CD4-positive, CD25-positive, alpha-beta regulatory T cell (primary cell): Measurements from ENCODE around the gene CDO1. TPM values are rescaled to one million over a fixed set of nuclear protein-coding genes. Genes with fewer than 3 reads are reported as not detected.
A peak's percentile ranks its signal among the peaks of the same experiment; 100 is the strongest.
"Not testable (repeated sequence)": the region's sequence is repeated elsewhere in the genome, so short reads cannot be mapped to it uniquely, and the experiment has no call there.

ENCODE experiments used
- ATAC-seq, 2 donors: fragments of 150-1000 bp; cut with Tn5 transposase; one replicate each; pipeline ENCODE4 v1.10.0; 2021; ENCODE audit warnings: low read depth in 2 of 2, moderate number of reproducible peaks in 2 of 2, moderate library complexity in 1 of 2
- DNase-seq, 3 donors: peaks; one replicate each; pipeline versions ENCODE4 v3.0.0 to v3.0.0-alpha.2; 2012 to 2022; ENCODE audit warnings: mixed read lengths in 1 of 3
- H3K27ac ChIP-seq: one replicate; pipeline ENCODE4 v1.7.0; 2013; ENCODE audit warnings: mild to moderate bottlenecking, low read length; ENCODE audit not compliant: insufficient read depth, poor library complexity, severe bottlenecking
- H3K27me3 ChIP-seq: one replicate; pipeline ENCODE4 v1.7.0; 2013; ENCODE audit warnings: low read length; ENCODE audit not compliant: control insufficient read depth, insufficient read depth
- H3K36me3 ChIP-seq: one replicate; pipeline ENCODE4 v1.7.0; 2013; ENCODE audit warnings: mild to moderate bottlenecking, low read length, moderate library complexity; ENCODE audit not compliant: control insufficient read depth, insufficient read depth
- H3K4me1 ChIP-seq: 2 replicates; pipeline ENCODE4 v1.7.0; 2013; ENCODE audit warnings: mild to moderate bottlenecking, low read length; ENCODE audit not compliant: insufficient read depth, control insufficient read depth, poor library complexity, severe bottlenecking
- H3K4me3 ChIP-seq: one replicate; pipeline ENCODE4 v1.7.0; 2013; ENCODE audit warnings: low read depth, mild to moderate bottlenecking, low read length, moderate library complexity
- H3K9me3 ChIP-seq, 2 experiments: 1 replicate in 1 of 2; 2 replicates in 1 of 2; pipeline ENCODE4 v1.7.0; 2013; ENCODE audit warnings: low read length in 2 of 2, mild to moderate bottlenecking in 1 of 2, moderate library complexity in 1 of 2; ENCODE audit not compliant: control insufficient read depth in 2 of 2
- H3K27ac Mint-ChIP-seq, 3 donors: one replicate each; pipeline ENCODE4 v1.8.0; 2020 to 2022; ENCODE audit warnings: mild to moderate bottlenecking in 3 of 3, mixed read lengths in 3 of 3, moderate library complexity in 2 of 3
- H3K27me3 Mint-ChIP-seq: one replicate; pipeline ENCODE4 v1.8.0; 2022; ENCODE audit warnings: mild to moderate bottlenecking, mixed read lengths
- H3K36me3 Mint-ChIP-seq: one replicate; pipeline ENCODE4 v1.8.0; 2020; ENCODE audit warnings: mixed read lengths
- H3K4me1 Mint-ChIP-seq, 4 donors: one replicate each; pipeline ENCODE4 v1.8.0; 2020 to 2022; ENCODE audit warnings: mixed read lengths in 4 of 4, mild to moderate bottlenecking in 1 of 4
- H3K4me3 Mint-ChIP-seq, 4 donors: one replicate each; pipeline ENCODE4 v1.8.0; 2020 to 2022; ENCODE audit warnings: mild to moderate bottlenecking in 4 of 4, mixed read lengths in 4 of 4, moderate library complexity in 3 of 4
- H3K9me3 Mint-ChIP-seq, 7 donors: one replicate each; pipeline ENCODE4 v1.8.0; 2020 to 2022; ENCODE audit warnings: mixed read lengths in 7 of 7, mild to moderate bottlenecking in 3 of 7, moderate library complexity in 2 of 7
- polyA plus RNA-seq, 4 donors: library from polyadenylated mRNA; unstranded; fragments of 300-500 nt; fragmentation: Illumina TruSeq; gene quantifications; one replicate each; pipeline ENCODE4 v1.2.3, GENCODE V29; 2021
- total RNA-seq: library from RNA; stranded (reverse); gene quantifications from one replicate; pipeline ENCODE4 v1.2.3, GENCODE V29; 2022

CDO1 gene
- total and polyA plus RNA-seq, 5 donors from 2014 or later, result 0.16 to 1.7 (median 0.24) TPM; not detected in 2

DNA sequence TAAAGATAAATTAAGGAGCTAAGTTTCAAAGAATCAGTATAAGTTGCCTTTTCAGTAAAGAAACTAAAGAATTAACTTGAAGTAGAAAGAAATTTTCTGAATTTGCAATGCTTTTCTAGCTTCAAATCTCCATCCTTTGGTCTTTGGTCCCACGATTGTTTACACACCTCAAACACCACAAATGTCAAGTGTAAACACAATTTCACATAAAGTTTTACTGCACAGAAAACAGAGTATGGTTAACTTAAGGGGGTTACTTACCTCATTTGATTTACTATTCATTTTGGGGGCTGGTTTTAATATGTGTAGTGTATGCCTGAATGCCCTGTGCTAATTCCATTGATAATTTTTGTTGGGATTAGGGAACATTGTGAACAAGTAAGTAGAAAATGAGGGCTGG is 4.1 kb downstream of the CDO1 start:
- H3K9me3 Mint-ChIP-seq, result peaks cover 0 to 1% (median 0%) of the 10 kb centered on the region in 7 donors

GRCh38 chr5:115811406-115811805 is 5.1 kb downstream of the CDO1 start:
- no peaks in the 10 kb centered on the region for H3K36me3 ChIP-seq
- H3K9me3 ChIP-seq, result no peaks in the 10 kb centered on the region
- no peak overlapping the region for H3K4me3 ChIP-seq
- no peak for DNase-seq
- H3K27me3 ChIP-seq, result peaks cover 24% of the 10 kb centered on the region
- peaks cover 9% of the 10 kb centered on the region for H3K4me1 ChIP-seq
- Mint-ChIP-seq H3K27ac (no peak overlapping the region), H3K9me3 (peaks cover 0 to 1% (median 0%) of the 10 kb centered on the region in 7 donors), H3K4me1 (peaks cover 0 to 16% (median 8%) of the 10 kb centered on the region in 4 donors), H3K4me3 (no peak overlapping the region), H3K27me3 (peaks cover 58% of the 10 kb centered on the region), H3K36me3 (no peaks in the 10 kb centered on the region)
- H3K27ac ChIP-seq, result no peak overlapping the region
- ATAC-seq, result no peak

More for the DNA sequence above, 4.1 kb downstream of the CDO1 start:
- no peaks in the 10 kb centered on the region for H3K36me3 ChIP-seq
- no peak overlapping the region for H3K4me3 ChIP-seq
- H3K27me3 ChIP-seq, result peaks cover 27% of the 10 kb centered on the region
- DNase-seq (no peak), ATAC-seq (no peak)
- peaks cover 14% of the 10 kb centered on the region for H3K4me1 ChIP-seq
- H3K27me3 Mint-ChIP-seq, result peaks cover 61% of the 10 kb centered on the region
- peaks cover 0 to 21% (median 8%) of the 10 kb centered on the region in 4 donors for H3K4me1 Mint-ChIP-seq
- no peak overlapping the region for H3K27ac Mint-ChIP-seq
- no peak overlapping the region for H3K27ac ChIP-seq
- H3K36me3 Mint-ChIP-seq, result no peaks in the 10 kb centered on the region
- H3K4me3 Mint-ChIP-seq, result no peak overlapping the region
- H3K9me3 ChIP-seq, result no peaks in the 10 kb centered on the region

GRCh38 chr5:115810761-115811160 is 5.7 kb downstream of the CDO1 start:
- Mint-ChIP-seq H3K36me3 (no peaks in the 10 kb centered on the region), H3K27ac (no peak overlapping the region), H3K9me3 (peaks cover 0 to 1% (median 0%) of the 10 kb centered on the region in 7 donors), H3K27me3 (peaks cover 56% of the 10 kb centered on the region), H3K4me1 (peaks cover 0 to 12% (median 8%) of the 10 kb centered on the region in 4 donors), H3K4me3 (no peak overlapping the region)
- DNase-seq, result no peak
- Histone ChIP-seq H3K4me3 (no peak overlapping the region), H3K9me3 (no peaks in the 10 kb centered on the region), H3K36me3 (no peaks in the 10 kb centered on the region), H3K27ac (no peak overlapping the region), H3K4me1 (peaks cover 2% of the 10 kb centered on the region), H3K27me3 (peaks cover 24% of the 10 kb centered on the region)
- ATAC-seq, result no peak

DNA sequence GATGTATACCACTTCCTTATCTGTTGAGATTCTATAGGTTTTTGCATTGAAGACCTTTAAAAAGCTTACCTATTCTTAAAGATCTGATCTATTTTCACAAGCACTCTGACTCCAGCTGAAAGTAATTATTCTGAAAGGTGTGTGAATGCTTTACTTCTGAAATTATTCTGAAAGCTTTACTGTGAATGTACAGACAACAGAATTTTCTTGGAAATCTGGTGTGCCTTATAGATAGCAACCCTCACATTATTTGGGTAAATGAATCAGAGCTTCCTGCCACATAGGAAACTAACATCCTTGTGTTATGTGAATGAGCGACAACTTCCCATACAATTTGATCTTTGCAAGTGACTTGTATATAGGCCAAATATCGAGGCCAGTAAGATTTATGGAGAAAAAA is 6.5 kb downstream of the CDO1 start:
- H3K4me1 Mint-ChIP-seq, result peaks cover 0 to 6% (median 2%) of the 10 kb centered on the region in 4 donors
- H3K36me3 ChIP-seq, result no peaks in the 10 kb centered on the region
- H3K27me3 ChIP-seq, result peaks cover 22% of the 10 kb centered on the region
- no peak overlapping the region for H3K4me3 Mint-ChIP-seq
- H3K4me3 ChIP-seq, result no peak overlapping the region
- peaks cover 0 to 1% (median 0%) of the 10 kb centered on the region in 7 donors for H3K9me3 Mint-ChIP-seq
- H3K4me1 ChIP-seq, result no peaks in the 10 kb centered on the region
- no peaks in the 10 kb centered on the region for H3K9me3 ChIP-seq
- no peak overlapping the region for H3K27ac Mint-ChIP-seq
- no peaks in the 10 kb centered on the region for H3K36me3 Mint-ChIP-seq
- ATAC-seq, result no peak
- H3K27ac ChIP-seq, result no peak overlapping the region
- peaks cover 55% of the 10 kb centered on the region for H3K27me3 Mint-ChIP-seq
- peak in 1 of 3 donors; percentile 33 for DNase-seq

DNA sequence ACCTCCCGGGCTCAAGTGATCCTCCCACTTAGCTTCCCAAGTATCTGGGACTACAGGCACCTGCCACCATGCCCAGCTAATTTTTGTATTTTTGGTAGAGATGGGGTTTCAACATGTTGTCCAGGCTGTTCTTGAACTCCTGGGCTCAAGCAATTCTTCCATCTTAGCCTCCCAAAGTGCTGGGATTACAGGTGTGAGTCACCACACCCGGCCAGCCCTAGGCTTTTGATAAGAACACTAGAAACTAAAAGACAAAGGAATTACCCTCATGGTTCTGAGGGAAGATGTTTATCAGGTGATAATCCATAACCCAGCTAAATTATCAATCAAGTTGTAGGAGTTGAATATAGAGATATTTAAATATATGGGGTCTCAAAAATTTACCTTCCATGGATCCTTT is 8.4 kb downstream of the CDO1 start:
- peaks cover 41% of the 10 kb centered on the region for H3K27me3 Mint-ChIP-seq
- not testable (repeated sequence) for H3K9me3 Mint-ChIP-seq, H3K4me3 ChIP-seq, H3K27ac ChIP-seq, H3K27ac Mint-ChIP-seq, H3K36me3 Mint-ChIP-seq, H3K9me3 ChIP-seq, ATAC-seq, H3K4me3 Mint-ChIP-seq, H3K36me3 ChIP-seq, H3K4me1 Mint-ChIP-seq, DNase-seq, H3K27me3 ChIP-seq, H3K4me1 ChIP-seq

DNA sequence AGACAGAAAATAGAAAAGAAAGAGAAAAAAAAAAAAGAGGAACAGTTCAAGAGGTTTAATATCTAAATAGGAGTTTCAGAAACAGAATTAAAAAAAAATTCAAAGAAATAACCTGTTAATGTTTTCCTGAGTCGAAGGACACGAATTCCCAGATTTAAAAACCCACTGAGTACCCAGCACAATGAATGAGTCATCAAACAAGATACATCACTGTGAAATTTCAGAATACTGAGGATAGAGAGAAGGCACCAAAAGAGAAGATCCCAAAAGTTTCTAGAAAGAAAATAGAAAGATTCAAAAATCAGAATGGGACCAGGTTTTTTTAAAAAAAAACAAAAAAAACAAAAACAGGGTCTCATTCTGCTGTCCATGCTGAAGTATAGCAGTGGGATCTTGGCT is 8.8 kb downstream of the CDO1 start:
- DNase-seq (no peak), ATAC-seq (no peak)
- no peak overlapping the region for H3K4me3 ChIP-seq
- H3K36me3 ChIP-seq, result no peaks in the 10 kb centered on the region
- H3K27ac ChIP-seq, result no peak overlapping the region
- H3K27ac Mint-ChIP-seq, result peak overlapping the region in 1 of 3 donors; percentile 50
- H3K27me3 ChIP-seq, result peaks cover 6% of the 10 kb centered on the region
- no peaks in the 10 kb centered on the region for H3K4me1 Mint-ChIP-seq
- peaks cover 45% of the 10 kb centered on the region for H3K27me3 Mint-ChIP-seq
- no peaks in the 10 kb centered on the region for H3K9me3 ChIP-seq
- no peaks in the 10 kb centered on the region for H3K9me3 Mint-ChIP-seq
- H3K36me3 Mint-ChIP-seq, result no peaks in the 10 kb centered on the region
- no peaks in the 10 kb centered on the region for H3K4me1 ChIP-seq
- no peak overlapping the region for H3K4me3 Mint-ChIP-seq

GRCh38 chr5:115806986-115807653 is 9.3 kb downstream of the CDO1 start:
- Histone ChIP-seq H3K27me3 (peaks cover 6% of the 10 kb centered on the region), H3K4me1 (no peaks in the 10 kb centered on the region), H3K9me3 (no peaks in the 10 kb centered on the region), H3K36me3 (no peaks in the 10 kb centered on the region), H3K4me3 (no peak overlapping the region), H3K27ac (no peak overlapping the region)
- no peaks in the 10 kb centered on the region for H3K36me3 Mint-ChIP-seq
- ATAC-seq (no peak), DNase-seq (peak in 1 of 3 donors; percentile 29)
- H3K4me1 Mint-ChIP-seq, result no peaks in the 10 kb centered on the region
- H3K4me3 Mint-ChIP-seq, result no peak overlapping the region
- peak overlapping the region in 1 of 3 donors; percentile 50 for H3K27ac Mint-ChIP-seq
- peaks cover 48% of the 10 kb centered on the region for H3K27me3 Mint-ChIP-seq
- no peaks in the 10 kb centered on the region for H3K9me3 Mint-ChIP-seq

DNA sequence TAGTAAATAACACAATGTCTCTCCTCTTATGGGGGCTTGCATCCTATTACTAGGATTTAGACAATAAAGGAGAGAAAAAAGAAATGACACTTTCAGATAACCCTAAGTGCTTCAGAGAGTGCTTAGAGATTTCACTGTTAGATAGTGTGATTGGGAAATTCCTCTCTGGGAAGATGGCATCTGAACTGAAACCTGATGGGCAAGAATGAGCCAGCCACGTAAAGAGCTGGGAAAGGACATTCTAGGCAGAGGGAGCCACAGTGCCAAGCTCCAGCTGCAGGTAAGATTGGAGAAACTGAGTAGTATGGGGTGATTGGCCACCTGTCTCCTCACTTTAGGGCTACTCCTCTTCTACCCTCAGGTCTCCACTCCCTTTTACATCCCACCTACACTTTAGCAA is 14.5 kb downstream of the CDO1 start:
- Mint-ChIP-seq H3K27ac (no peak overlapping the region), H3K27me3 (peaks cover 39% of the 10 kb centered on the region), H3K36me3 (no peaks in the 10 kb centered on the region), H3K4me1 (no peaks in the 10 kb centered on the region), H3K4me3 (no peak overlapping the region), H3K9me3 (no peaks in the 10 kb centered on the region)
- Histone ChIP-seq H3K4me3 (no peak overlapping the region), H3K27ac (no peak overlapping the region), H3K4me1 (no peaks in the 10 kb centered on the region), H3K36me3 (no peaks in the 10 kb centered on the region), H3K27me3 (peaks cover 4% of the 10 kb centered on the region), H3K9me3 (no peaks in the 10 kb centered on the region)
- ATAC-seq (no peak), DNase-seq (no peak)
